ENCODE data around the gene AMH. TPM values are rescaled to one million over a fixed set of nuclear protein-coding genes. Genes with fewer than 3 reads are reported as not detected.

AMH gene
- total RNA-seq, 4 donors from 2014 or later: 0.95 to 4.7 (median 1.6) TPM; not detected in 1

- DNase-seq: no peak
- Histone ChIP-seq H3K4me3 (no peak overlapping the region), H3K27ac (peak overlapping the region in 1 of 4 donors; percentile 97), H3K4me1 (peaks cover 0 to 25% (median 1%) of the 10 kb centered on the region in 4 donors), H3K36me3 (peaks cover 0 to 76% (median 0%) of the 10 kb centered on the region in 3 donors), H3K9me3 (no peaks in the 10 kb centered on the region), H3K27me3 (no peaks in the 10 kb centered on the region)
- no peak for TF ChIP-seq CTCF (IDR thresholded peaks at IDR 0.05)
- TF ChIP-seq POLR2A (IDR thresholded peaks at IDR 0.05): no peak
Measured at GRCh38 chr19:2210987-2211740, 38.0 kb upstream of the AMH start.

DNA sequence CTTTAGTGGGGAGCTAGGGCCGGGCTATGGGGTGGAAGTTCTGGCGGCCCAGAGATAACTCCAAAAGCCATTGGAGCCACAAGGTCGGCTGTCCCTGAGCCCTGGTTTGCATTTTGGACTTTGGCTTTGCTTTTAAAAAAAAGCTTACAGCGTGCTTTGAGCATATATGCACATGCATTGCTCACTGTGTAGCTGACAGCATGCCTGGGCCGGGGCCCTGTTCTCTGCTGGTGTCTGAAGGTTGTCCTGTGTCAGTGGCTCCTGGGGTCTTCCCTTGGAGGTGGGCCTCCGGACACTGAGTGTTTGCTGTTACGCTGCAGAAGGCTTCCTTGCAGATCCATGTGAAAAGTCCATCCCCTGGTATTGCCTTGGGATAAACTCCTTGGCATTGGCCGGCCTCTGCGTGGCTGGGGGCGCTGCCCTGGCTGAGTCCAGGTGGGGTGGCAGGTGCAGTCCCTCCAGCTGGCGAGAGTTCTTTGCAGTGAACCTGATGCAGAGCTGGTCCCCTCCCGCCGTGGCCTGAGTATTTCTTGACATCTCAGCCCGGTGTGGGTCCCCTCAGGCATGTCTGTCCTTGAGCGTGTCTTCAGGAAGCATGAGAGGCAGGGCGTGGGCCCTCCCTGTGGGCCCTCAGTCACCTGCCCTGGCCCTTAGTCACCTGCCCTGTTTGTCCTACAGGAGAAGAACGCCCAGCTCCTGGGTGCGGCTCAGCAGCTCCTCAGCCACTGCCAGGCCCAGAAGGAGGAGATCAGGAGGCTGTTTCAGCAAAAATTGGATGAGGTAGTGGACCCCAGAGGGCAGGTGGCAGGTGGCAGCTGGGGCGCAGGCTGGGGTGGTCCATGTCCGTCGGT is 36.0 kb upstream of the AMH start:
- Histone ChIP-seq H3K9me3 (no peaks in the 10 kb centered on the region), H3K4me1 (peaks cover 0 to 22% (median 1%) of the 10 kb centered on the region in 4 donors), H3K27ac (peak overlapping the region in 3 of 4 donors; percentile 78 to 97 (median 86)), H3K36me3 (peaks cover 0 to 81% (median 0%) of the 10 kb centered on the region in 3 donors), H3K4me3 (peak overlapping the region in 2 of 4 donors; percentile 20 to 48), H3K27me3 (no peaks in the 10 kb centered on the region)
- DNase-seq: peak in 2 of 3 donors; percentile 89 to 90
- TF ChIP-seq CTCF (IDR thresholded peaks at IDR 0.05) (no peak), POLR2A (IDR thresholded peaks at IDR 0.05) (peak; percentile 18 to 60)

DNA sequence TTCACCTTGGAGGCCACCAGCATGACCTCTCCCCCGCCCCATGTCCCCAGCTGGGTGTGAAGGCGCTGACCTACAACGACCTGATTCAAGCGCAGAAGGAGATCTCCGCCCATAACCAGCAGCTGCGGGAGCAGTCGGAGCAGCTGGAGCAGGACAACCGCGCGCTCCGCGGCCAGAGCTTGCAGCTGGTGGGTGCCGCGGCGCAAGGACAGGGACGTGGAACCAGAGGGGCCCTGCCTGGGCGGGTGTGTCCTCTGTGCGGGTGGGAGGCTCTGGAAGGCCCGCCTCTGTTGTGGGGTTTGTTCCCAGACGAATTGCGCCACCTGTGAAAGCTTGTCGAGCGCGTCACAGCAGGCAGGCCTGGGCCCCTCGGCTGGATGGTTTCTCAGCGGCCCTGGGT is 35.3 kb upstream of the AMH start:
- Histone ChIP-seq H3K4me1 (peaks cover 0 to 15% (median 1%) of the 10 kb centered on the region in 4 donors), H3K36me3 (peaks cover 0 to 85% (median 0%) of the 10 kb centered on the region in 3 donors), H3K4me3 (peak overlapping the region in 2 of 4 donors; percentile 20 to 48), H3K9me3 (no peaks in the 10 kb centered on the region), H3K27ac (peak overlapping the region; percentile 5 to 97 (median 82)), H3K27me3 (no peaks in the 10 kb centered on the region)
- peak in 1 of 3 donors; percentile 70 for DNase-seq
- TF ChIP-seq POLR2A (IDR thresholded peaks at IDR 0.05) (no peak), CTCF (IDR thresholded peaks at IDR 0.05) (no peak)

DNA sequence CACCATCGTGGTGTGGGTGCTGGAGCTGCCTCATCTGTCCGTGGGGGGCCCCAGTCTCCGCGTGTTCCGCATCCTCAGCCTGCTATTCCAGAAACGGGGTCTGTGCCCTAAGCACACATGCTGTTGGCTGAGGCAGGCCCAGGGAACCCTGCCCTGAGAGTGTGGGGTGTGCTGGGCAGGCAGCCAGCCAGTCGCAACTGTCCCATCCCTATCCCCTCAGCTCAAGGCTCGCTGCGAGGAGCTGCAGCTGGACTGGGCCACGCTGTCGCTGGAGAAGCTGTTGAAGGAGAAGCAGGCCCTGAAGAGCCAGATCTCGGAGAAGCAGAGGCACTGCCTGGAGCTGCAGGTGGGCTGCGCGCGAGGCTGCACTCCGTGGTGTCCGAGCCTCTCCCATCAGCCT is 34.9 kb upstream of the AMH start:
- Histone ChIP-seq H3K9me3 (no peaks in the 10 kb centered on the region), H3K4me1 (peaks cover 0 to 12% (median 1%) of the 10 kb centered on the region in 4 donors), H3K27ac (peak overlapping the region; percentile 5 to 97 (median 82)), H3K27me3 (no peaks in the 10 kb centered on the region), H3K4me3 (peak overlapping the region in 1 of 4 donors; percentile 48), H3K36me3 (peaks cover 0 to 87% (median 0%) of the 10 kb centered on the region in 3 donors)
- no peak for DNase-seq
- TF ChIP-seq CTCF (IDR thresholded peaks at IDR 0.05) (no peak), POLR2A (IDR thresholded peaks at IDR 0.05) (no peak)

DNA sequence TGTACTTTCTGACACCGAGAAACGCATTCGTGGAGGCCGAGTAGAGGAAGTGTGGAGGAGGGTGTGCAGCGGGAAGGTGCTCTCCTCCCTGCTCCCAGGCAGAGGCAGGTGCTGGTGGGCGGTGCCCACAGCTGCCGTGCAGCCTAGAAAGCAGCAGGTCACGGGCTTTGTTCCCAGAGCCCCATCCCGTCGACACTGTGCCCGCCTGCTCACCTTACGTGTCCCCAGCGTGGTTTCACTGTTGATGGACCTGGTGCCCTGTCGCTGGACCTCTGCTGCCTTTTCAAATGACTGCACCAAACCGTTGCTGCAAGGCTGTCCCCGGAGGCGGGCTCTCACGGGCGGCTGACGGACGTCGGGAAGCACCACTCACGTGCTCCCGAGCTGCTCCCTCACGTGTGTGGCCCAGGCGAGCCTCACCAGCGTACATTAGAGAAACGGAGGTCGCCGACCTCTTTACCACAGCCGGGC is 33.8 kb upstream of the AMH start:
- DNase-seq: no peak
- Histone ChIP-seq H3K36me3 (peaks cover 0 to 87% (median 0%) of the 10 kb centered on the region in 3 donors), H3K4me3 (peak overlapping the region in 1 of 4 donors; percentile 9), H3K4me1 (peaks cover 0 to 12% (median 1%) of the 10 kb centered on the region in 4 donors), H3K9me3 (no peaks in the 10 kb centered on the region), H3K27me3 (no peaks in the 10 kb centered on the region), H3K27ac (peak overlapping the region in 1 of 4 donors; percentile 19)
- TF ChIP-seq CTCF (IDR thresholded peaks at IDR 0.05): no peak
- no peak for TF ChIP-seq POLR2A (IDR thresholded peaks at IDR 0.05)

All from Peyer's patch (tissue), 4 donors.